NCI-H1417 treated with DMSO at 0.1 percent for 48 hours (cell line): ENCODE results near the gene TPD52L2.
A peak's percentile ranks its signal among the peaks of the same experiment; 100 is the strongest.
"Not testable (repeated sequence)": the region's sequence is repeated elsewhere in the genome, so short reads cannot be mapped to it uniquely, and the experiment has no call there.

Source experiments
- DNase-seq: peaks from one replicate; lab custom pipeline; 2025; lab: John Stamatoyannopoulos, UW

Gene TPD52L2

DNA sequence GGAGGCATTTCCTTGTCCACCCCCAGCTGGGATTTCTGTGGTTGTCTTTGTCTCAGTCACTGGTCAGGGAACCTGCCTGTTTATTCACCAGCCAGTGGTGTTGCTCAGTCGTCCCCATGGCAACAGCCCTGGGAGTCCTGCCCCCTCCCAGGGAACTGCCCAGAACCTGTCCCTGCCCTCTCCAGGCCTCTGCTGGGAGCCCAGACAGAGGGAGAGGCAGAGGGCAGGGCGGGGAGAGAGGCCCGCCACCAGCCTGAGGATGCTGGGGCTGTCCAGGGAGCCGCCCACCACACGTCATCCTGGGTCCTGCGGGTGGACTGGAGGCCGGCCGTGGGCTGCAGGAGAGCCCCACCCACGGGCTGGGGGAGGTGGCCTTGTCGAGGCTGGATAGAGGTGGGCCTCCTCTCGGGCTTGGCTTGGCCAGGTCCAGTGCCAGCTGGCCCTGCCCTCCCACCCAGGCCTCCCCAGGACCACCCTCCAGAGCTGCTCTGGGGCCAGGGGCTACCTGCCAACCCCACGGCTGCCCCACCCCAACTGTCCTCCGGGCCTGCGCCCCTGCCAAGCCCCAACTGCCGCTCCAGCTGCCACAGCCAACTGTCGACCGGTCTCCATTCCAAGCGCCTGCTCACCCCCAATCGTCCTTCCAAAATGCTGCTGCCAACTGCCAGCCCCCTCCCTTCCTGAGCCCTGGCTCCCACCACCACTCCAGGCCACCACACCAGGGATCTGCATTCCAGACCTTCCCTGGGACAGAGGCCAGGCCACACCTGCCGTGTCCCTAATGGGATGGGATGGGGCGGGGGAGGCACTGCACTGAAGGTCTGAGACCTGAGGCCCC, 29.8 kb upstream of the TPD52L2 start:
- DNase-seq: peak; percentile 26

DNA sequence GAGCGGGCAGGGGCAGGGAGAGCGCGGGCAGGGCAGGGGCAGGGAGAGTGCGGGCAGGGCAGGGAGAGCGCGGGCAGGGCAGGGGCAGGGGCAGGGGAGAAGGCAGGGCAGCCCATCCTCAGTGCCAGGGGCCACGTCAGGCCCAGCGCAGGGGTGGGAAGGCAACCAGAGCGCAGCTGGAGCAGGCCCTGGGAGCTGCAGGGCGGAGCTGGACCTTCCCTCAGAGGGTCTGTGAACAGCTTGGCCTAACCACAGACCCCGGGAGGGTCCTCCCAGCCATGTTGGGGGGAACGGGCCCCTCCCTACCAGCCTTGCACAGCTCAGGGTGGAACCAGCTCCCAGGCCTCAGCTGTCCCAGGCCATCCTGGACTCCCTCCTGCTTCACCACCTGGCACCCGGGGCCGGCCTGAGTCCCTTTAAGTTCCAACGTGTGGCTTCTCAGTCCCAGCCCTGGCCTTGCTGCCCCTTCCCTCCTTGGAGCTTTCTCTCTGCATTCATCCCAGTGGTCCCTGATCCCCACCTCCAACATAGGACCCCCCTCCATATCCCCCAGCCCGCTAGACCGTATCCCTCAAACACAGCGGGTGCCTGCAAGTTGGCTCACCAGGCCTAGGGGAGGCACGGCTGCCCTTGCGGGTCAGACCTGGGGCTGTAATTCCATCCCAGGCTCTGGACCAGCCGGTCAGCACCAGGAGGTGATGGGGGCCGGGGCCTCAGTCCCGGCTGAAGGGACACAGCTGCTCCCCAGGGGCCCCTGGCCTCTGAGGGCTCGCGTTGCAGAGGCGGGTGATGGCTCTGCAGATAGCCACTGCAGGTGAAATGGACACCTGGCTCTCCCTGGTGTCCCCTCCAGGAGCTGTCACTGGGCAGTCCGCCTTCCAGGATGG, 28.4 kb upstream of the TPD52L2 start:
- DNase-seq: no peak

DNA sequence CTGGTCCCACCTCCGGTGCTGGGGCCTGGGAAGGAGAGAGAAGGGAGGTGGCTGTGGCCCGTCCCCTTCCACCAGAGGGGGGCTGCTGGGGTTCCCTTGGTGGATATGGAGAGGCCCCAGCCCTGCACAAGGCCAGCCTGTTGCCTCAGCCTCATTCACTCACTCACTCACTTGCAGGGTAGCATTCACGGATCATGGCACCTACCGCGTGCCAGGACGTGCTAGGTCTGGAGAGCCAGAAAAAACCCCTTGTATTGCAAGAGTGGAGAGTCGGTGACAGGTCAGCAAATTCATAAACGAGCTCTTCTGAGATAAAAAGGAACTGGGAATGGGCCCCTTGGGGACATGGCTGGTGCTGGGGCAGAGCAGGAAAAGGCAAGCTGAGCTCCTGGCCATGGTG, 27.6 kb upstream of the TPD52L2 start:
- DNase-seq: no peak

DNA sequence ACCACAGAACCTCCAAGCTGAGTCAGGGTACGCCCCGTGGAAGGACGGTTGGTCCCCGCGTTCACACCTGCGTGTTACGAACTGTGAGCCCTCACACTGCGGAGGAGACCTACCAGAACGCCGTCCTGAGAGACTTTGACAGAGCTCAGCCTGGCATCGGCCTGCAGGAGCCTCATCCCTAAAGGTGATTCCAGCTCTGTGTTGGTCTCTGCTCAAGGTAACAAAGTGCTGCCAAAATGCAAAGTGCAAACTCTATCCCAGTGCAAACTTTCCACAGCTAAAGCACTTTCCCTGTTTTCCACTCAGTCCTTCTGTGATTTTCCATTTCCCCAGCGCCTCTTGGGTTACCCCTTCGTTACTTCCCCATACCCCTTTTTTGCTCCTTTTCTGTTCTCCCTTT, 25.4 kb upstream of the TPD52L2 start:
- DNase-seq: no peak

DNA sequence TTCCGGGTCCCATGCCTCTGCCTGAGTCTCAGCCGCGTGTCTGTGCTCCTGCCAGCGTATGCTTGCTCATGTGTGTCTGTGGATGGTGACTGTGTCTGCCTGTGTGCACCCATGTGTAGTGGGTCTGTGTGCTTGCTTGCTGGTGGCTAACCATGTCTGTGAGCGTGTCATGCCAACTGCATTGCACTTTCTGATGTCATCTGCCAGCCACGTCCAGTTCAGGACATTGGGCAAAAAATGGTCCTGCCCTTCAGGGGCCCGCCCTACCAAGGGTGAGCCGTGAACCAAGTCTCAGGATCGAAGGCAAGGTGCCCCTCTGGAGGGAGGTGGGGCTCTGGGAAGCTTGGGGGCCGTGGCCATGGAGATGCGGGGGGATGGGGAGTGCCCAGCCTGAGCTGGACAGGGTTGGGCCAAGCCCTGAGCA, 24.7 kb upstream of the TPD52L2 start:
- DNase-seq: no peak

DNA sequence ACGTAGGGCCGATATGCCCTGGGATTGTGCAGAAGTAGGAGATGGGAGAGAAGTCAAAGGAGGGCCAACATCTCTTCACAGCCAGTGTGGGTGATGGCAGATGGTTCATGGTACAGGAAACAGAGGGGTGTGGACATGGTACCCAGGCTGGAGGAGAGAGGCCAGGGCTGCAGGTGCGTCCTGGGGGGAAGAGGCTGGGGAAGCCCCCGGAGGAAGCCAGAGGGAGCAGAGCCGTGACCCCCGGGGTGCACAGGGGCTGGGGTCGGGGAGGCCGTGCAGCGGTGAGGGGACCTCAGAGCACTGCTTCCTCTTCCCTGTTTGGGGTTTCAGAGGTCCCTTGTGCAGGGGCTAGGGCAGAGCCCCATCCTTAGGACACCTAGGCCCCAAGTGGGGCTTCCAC, 22.8 kb upstream of the TPD52L2 start:
- no peak for DNase-seq

DNA sequence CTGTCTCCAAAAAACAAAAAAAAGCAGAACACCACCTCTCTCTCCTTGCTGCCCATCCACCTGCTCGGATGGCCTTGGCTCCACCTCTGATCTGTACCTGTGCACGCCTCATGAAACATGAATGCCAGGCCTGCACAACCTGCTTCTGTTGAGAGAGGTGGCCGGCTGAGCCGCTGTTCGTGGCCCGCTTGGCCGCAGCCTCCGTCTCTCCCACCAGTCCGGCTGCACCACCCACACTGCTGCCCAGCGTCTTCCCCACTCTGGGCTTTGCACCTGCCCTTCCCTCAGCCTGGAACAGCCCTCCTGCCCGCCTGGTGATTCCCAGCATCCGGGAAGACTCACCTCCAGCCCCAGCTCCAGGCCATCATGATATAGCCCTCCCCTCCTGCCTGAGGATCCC, 21.8 kb upstream of the TPD52L2 start:
- no peak for DNase-seq

DNA sequence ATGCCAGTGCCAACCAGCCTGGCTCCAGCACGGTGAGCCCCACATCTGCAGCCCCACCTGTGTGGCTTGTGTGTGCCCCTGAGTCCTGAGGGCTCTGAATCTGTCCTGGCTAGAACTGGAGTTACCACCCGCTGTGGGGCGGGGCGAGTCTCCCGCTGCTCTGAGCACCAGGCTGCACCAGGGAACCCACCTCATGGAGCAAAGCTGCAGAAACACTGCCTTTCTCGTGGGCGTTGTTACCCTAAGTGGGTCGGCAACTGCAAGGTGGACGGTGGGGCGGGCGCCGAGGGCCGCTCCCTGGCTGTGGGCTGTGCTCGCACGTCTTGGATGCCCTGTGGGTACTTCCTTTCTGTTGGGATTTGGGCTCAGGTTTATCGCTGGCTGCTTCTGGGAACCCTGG, 21.3 kb upstream of the TPD52L2 start:
- DNase-seq: no peak

DNA sequence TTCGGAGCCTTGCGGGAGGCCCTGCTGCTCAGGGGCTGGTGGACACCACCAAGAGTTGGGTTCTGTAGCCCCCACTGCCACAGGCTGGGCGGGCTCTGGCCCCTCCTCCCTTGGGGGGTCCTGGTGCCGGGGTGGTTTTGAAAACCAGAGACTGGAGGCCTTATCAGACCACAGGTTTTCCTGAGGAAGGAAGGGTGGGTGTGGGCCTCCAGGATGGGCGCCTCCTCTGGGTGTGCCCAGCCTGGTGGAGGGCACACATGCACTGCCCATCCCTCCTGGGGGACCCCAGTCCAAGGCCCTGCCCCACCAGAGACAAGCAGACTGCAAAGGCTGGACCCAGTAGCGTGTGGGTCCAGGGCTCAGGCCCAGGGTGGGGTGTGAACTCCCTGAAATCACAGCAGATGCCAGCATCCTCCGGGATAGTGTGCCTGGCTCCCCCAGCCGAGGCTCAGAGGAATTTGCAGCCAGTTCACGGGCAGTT, 20.5 kb upstream of the TPD52L2 start:
- DNase-seq: no peak

DNA sequence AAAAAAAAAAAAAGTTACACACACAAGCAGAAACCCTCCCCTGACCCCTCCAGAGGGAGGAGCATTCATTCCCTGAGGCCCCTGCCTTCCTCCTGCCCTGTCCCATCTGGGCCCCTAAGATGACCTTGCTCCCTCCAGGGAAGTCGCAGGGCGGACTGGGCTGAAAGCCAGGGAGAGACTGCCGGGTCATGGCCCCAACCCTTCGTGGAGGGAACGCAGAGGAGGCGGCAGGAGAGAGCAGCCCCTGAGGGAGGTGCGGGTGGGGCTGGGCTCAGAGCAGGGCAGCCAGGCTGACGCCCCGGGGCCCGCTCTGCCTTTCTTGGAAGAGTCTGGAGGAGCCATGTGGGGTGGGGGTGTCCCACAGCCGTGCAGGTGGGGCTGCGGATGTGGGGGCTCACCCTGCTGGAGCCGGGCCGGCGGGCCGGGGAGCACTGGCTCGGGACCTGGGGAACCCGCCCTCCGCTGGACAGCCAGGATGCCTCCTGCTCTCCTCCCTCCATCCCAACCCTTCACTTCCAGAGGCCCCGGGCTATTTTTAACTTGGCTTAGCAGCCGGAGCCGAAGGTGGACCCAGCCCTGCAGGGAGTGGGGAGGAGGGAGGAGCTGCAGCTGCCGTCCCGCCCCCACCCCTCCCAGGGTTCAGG, 18.8 kb upstream of the TPD52L2 start:
- no peak for DNase-seq

DNA sequence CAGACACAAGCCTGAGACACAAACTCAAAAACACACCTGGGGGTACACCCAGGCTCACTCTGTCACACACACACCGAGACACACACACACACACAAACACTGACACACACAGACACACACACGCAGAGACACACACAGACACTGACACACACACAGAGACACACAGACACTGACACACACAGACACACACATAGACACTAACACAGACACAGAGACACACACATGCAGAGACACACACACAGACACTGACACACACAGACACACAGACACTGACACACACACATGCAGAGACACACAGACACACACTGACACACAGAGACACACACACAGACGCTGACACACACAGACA, 18.2 kb upstream of the TPD52L2 start:
- DNase-seq: no peak

DNA sequence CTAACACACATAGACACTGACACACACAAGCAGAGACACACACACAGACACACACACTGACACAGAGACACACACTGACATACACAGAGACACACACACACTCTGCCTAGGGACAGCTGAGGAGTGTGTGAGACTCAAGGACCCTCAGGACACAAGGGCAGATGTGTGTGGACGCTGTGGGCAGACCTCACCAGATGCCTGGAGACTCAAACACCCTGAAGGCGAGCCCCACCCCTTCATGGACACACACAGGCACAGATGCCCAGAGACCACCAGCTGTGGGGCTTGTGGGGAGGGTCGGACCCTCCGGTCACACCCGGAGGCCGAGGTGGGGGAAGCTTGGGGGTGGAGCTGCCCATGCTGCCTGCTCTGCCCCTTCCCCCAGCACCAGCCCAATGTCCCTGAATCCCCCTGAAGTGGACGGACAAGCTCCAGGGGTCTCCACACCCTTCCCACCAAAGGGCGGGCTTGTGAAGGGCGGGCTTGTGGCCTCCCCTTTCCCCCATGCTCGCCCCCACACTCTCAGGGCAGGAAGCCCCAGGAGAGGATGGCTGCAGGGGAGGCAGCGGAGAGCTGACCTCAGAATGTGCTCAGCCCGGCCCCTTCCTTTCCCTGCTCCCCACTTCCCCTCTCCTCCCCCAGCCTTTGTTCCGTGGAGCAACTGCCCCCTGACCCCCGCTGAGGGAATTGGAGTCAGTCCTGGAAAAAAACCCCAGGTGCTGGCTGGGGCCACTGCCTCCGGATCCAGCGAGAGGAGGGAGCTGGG, 17.6 kb upstream of the TPD52L2 start:
- no peak for DNase-seq

DNA sequence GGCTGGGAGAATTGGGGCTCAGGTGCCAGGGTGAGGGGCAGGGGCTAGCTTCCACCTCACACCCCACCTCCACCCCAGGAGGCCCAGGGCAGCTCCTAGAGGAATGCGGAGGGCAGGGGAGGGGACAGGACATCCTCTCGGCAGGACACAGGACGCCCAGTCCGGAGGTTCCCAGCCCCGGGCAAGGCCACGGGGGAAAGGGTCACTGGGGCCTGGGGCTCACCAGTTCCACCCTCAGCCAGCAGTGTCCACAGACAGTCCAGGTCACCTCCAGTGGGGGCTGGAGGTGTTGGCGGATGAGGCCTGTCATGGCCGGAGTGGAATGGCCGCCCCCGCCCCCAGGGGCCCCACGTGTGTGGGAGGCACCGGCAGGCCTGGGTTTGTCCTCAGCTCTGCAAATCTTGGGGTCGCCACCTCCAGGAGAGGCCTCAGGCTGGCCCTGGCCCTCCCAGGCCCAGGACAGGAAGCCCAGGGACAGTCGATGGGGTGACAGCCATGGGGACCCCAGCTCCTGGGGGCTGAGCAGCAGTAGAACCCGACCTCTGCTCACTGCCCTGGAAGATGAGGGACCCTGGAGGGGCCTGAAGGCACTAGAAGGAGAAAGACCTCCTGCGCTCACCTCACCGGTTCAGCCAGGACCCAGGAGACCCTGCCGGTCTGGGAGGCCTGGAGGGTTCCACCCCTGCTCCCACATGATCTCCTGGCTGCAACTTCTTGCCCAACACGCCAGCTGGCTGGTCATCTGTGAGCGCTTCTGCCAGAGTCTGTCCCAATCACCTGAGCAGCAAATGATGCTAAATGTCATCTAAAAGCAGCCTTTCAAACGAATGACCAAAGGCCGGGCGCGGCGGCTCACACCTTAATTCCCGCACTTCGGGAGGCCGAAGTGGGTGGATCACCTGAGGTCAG, 16.8 kb upstream of the TPD52L2 start:
- no peak for DNase-seq

DNA sequence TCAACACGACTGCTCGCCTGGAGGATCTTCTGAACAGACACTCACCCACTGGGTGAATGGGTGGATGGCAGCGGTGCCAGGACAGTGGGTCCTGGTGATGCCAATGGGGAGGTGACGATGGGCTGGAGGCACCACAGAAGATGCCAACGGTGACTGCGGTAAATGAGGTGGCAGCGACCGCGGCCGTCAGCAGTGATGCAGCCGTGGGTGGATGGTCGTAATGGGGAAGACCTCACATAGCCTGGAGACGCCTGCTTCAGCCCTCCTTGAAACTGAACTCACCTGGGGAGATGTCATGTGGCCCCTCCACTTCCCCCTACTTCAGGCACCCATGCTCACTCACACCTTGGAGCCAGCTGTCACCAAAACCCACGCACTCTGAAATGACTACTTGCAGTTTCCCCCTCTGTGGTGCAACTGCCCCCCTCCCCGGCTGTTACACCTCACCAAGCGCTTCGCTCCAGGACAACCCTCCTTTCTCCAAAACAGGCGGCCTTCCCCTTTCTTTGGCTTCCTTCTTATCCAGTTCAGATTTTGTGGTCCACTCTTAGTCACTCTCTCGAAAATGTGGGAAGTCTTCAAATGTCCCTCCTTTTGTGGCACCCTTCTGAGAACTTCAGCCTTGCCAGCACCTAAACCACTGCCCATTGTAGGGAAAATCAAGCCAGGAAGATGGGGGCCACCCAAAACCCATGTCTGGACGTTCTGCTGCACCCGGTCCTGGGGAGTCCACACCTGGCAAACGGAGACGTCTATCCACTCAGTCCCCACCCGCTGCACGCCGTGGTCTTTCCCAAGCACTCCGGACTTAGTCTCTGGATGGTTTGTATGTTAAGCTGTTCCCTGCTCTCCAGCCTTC, 14.2 kb upstream of the TPD52L2 start:
- DNase-seq: no peak

DNA sequence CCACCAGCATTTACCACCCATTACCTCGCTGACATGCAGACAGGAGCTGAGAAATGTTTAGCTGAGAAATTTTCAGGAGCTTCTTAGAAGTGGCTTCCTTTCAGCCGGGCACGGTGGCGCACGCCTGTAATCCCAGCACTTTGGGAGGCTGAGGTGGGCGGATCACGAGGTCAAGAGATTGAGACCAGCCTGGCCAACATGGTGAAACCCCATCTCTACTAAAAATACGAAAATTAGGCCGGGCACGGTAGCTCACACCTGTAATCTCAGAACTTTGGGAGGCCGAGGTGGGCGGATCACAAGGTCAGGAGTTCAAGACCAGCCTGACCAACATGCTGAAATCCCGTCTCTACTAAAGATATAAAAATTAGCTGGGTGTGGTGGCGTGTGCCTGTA, 13.5 kb upstream of the TPD52L2 start:
- not testable (repeated sequence) for DNase-seq

DNA sequence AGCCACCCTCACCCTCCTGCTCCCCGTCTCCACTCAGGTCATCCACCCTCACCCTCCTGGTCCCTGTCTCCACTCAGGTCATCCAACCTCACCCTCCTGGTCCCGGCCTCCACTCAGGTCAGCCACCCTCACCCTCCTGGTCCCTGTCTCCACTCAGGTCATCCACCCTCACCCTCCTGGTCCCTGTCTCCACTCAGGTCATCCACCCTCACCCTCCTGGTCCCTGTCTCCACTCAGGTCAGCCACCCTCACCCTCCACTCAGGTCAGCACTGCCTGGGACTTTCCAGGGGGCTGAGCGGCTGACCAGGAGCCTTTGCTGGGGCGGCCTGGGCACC, 11.4 kb upstream of the TPD52L2 start:
- DNase-seq: not testable (repeated sequence)

DNA sequence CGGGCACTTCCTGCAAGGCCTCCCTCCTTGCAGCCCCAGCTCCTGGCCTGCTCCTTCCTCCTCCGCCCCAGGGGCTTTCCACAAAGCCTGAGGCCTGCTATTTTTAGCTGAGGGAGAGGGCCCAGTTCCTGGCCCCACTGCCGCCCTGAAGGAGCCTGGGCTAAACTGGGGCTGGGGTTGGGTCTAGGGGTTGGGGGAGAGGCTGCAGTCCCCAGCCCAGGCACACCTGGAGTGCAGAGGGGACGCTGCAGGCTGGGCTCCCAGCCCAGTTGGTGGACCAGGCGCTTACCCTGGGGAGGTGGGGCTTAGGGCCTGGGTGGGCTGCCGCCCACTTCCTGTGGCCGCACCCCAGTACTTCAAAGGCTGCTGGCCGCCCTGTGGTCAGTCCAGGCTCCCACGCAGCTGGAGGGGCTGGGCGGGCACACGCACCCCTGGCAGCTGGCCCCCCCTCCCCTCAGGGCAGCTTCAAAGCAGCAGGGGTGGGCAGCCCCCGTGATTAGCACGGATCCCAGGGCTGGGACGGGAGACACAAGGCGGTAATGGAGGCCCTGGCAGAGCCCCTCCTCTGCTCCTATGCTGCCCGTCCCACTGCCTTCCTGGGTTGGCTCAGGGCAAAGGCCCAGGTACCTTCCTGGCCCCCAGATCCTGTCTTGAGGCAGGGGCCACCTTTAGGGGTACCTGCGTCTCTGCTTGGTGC, 10.9 kb upstream of the TPD52L2 start:
- no peak for DNase-seq

DNA sequence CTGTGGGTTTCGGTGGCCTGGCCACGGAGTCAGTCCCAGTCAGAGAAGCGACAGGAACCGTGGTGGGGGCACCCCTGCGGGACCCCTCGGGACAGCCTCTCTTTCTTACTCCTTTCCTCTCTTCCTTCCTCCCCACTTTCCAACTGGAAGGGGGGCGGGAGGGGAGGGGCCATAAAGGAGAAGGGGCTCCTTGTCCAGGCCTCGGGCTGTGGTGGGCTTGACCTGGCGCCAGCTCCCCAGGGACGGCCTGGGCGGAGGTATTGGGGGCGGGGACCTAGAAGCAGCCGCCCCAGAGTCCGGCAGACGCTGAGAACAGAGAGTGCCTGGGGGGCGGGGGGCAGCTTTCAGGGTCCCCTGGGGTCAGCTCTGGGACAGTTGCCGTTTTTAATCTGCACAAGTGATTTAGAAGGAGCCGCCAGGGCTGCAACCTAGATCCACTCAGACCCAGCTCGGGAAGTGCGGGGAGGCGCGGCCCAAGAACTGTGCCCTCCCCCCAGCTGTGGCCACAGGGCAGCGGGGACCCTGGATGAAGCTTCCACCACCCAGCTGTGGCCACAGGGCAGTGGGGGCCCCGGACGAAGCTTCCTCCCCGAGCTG, 10.2 kb upstream of the TPD52L2 start:
- DNase-seq: no peak
